K562 (cell line): ENCODE data around the gene ALG11. TPM values are rescaled to one million over a fixed set of nuclear protein-coding genes. Genes with fewer than 3 reads are reported as not detected.

ENCODE experiments used
- CBFA2T2 ChIP-seq: fragments of 450-650 bp; conservative IDR thresholded peaks from 2 replicates; pipeline ENCODE4 v1.6.1; 2017; ENCODE audit warnings: mild to moderate bottlenecking
- CBX1 ChIP-seq: sonication (generic); IDR thresholded peaks from 2 replicates; pipeline ENCODE4 v1.6.1; 2016; ENCODE audit warnings: antibody characterized with exemption, low read depth, mild to moderate bottlenecking
- CCAR2 ChIP-seq: fragments of 200-400 bp; formaldehyde crosslinking; IDR thresholded peaks from 2 replicates; pipeline ENCODE4 v1.6.1; 2017; ENCODE audit warnings: mild to moderate bottlenecking, low read depth, low read length
- L3MBTL2 ChIP-seq: fragments of 450-650 bp; IDR thresholded peaks from 2 replicates; pipeline ENCODE4 v1.6.1; 2016; ENCODE audit warnings: mild to moderate bottlenecking, moderate library complexity
- MYNN ChIP-seq, 2 experiments: sonication (generic); formaldehyde crosslinking in 1 of 2; IDR thresholded peaks; 2 replicates each; pipeline versions ENCODE4 v1.5.0 to v1.6.1; 2016 to 2020; ENCODE audit warnings: antibody characterized with exemption in 1 of 2, missing genetic modification reagents in 1 of 2
- NBN ChIP-seq: fragments of 450-650 bp; IDR thresholded peaks from 2 replicates; pipeline ENCODE4 v1.6.1; 2016; ENCODE audit warnings: low read depth, mild to moderate bottlenecking
- NEUROD1 ChIP-seq: fragments of 150-350 bp; IDR thresholded peaks from 2 replicates; pipeline ENCODE4 v1.6.1; 2014; ENCODE audit warnings: borderline replicate concordance, low read length, low read depth; ENCODE audit not compliant: partially characterized antibody
- RBFOX2 ChIP-seq: fragments of 200-400 bp; formaldehyde crosslinking; IDR thresholded peaks from 2 replicates; pipeline ENCODE4 v1.6.1; 2017; ENCODE audit warnings: low read depth, mild to moderate bottlenecking, low read length, moderate library complexity
- RFX5 ChIP-seq: IDR thresholded peaks from 2 replicates; pipeline ENCODE4 v1.6.1; 2011; ENCODE audit warnings: low read depth, mild to moderate bottlenecking, improper control_type of control experiment, low read length
- SREBF2 ChIP-seq: sonication (generic); formaldehyde crosslinking; IDR thresholded peaks from 2 replicates; pipeline ENCODE4 v1.4.0; 2020; ENCODE audit warnings: mild to moderate bottlenecking, missing genetic modification reagents
- TEAD4 ChIP-seq, 2 experiments: sonication (generic) in 1 of 2; formaldehyde crosslinking in 1 of 2; IDR thresholded peaks; 2 replicates each; pipeline versions ENCODE4 v1.6.1 to v1.8.0; 2012 to 2022; ENCODE audit warnings: borderline replicate concordance in 1 of 2, inconsistent platforms in 1 of 2, low read length in 1 of 2, mild to moderate bottlenecking in 1 of 2, missing genetic modification reagents in 1 of 2
- THRAP3 ChIP-seq: fragments of 450-650 bp; IDR thresholded peaks from 2 replicates; pipeline ENCODE4 v1.6.1; 2016; ENCODE audit warnings: mild to moderate bottlenecking, inconsistent platforms, borderline replicate concordance
- ZNF699 ChIP-seq: fragments of 250-450 bp; sonication (Bioruptor Pico); IDR thresholded peaks from 2 replicates; pipeline ENCODE4 v1.8.0; 2021; ENCODE audit warnings: mild to moderate bottlenecking, moderate library complexity; ENCODE audit not compliant: insufficient replicate concordance
- polyA plus RNA-seq, 8 experiments: library from polyadenylated mRNA; depleted of rRNA in 4 of 8; stranded (reverse) in 5 of 8; unstranded in 3 of 8; fragments of >200 nt; fragmentation: Nextera tagmentation in 2 of 8; fragmentation: Illumina TruSeq in 1 of 8; extraction: Ambion mirVana in 2 of 8; extraction: Trizol in 1 of 8; gene quantifications; 2 replicates each; pipeline versions ENCODE4 v1.2.1 to v1.2.3, GENCODE V29; 2011 to 2014; ENCODE audit warnings: inconsistent platforms in 1 of 8, missing spikeins in 1 of 8
- total RNA-seq, 7 experiments: library from RNA; depleted of rRNA in 6 of 7; stranded (reverse); fragments of >200 nt in 6 of 7; fragmentation: Illumina TruSeq in 2 of 7; extraction: Trizol in 2 of 7; gene quantifications; 2 replicates each; pipeline versions ENCODE4 v1.2.1 to v1.2.3, GENCODE V29; 2011 to 2021; ENCODE audit warnings: low replicate concordance in 1 of 7
- TF ChIP-seq, protein P1 (sequence below): fragments of 450-650 bp; IDR thresholded peaks from 2 replicates; pipeline ENCODE4 v1.6.1; 2018; ENCODE audit not compliant: partially characterized antibody
- TF ChIP-seq, protein P2 (sequence below): IDR thresholded peaks from 2 replicates; pipeline ENCODE4 v1.6.1; 2011; ENCODE audit warnings: borderline replicate concordance, low read depth, mild to moderate bottlenecking, moderate library complexity, low read length; ENCODE audit not compliant: insufficient read depth, poor library complexity, severe bottlenecking

ALG11 gene
- total and polyA plus RNA-seq, 9 of the 15 experiments (the other 6 are each of a cell fraction or from before 2014, with no cell fraction given): 7.3 to 19.2 (median 16.3) TPM

DNA sequence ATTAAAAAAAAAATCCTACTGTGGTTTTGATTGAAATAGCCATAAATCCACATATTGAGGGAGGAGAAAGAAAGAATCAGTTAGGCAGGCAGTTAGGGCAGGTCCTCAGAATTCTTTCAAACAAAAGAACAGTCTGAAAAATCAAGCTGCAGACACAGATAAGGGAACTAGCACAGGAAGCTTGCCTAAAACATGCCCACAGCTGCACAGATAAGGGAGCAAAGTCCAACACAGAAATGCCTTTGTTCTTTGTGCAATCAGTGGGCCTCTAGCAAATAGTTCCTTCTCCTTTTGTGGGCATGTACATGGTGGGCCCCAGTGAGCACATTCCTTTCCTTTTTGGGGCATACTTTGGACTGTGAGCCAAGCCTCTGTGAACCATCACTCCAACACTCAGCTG, 55.0 kb downstream of the ALG11 start (continued):
- TF ChIP-seq, protein P1, sequence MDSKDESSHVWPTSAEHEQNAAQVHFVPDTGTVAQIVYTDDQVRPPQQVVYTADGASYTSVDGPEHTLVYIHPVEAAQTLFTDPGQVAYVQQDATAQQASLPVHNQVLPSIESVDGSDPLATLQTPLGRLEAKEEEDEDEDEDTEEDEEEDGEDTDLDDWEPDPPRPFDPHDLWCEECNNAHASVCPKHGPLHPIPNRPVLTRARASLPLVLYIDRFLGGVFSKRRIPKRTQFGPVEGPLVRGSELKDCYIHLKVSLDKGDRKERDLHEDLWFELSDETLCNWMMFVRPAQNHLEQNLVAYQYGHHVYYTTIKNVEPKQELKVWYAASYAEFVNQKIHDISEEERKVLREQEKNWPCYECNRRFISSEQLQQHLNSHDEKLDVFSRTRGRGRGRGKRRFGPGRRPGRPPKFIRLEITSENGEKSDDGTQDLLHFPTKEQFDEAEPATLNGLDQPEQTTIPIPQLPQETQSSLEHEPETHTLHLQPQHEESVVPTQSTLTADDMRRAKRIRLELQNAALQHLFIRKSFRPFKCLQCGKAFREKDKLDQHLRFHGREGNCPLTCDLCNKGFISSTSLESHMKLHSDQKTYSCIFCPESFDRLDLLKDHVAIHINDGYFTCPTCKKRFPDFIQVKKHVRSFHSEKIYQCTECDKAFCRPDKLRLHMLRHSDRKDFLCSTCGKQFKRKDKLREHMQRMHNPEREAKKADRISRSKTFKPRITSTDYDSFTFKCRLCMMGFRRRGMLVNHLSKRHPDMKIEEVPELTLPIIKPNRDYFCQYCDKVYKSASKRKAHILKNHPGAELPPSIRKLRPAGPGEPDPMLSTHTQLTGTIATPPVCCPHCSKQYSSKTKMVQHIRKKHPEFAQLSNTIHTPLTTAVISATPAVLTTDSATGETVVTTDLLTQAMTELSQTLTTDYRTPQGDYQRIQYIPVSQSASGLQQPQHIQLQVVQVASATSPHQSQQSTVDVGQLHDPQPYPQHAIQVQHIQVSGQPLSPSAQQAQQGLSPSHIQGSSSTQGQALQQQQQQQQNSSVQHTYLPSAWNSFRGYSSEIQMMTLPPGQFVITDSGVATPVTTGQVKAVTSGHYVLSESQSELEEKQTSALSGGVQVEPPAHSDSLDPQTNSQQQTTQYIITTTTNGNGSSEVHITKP: no peak
- TF ChIP-seq SREBF2 (CRISPR knock-in tag) (no peak), NEUROD1 (no peak), NBN (no peak), ZNF699 (CRISPR knock-in tag) (no peak), MYNN (IDR thresholded peaks at IDR 0.05) (no peak), MYNN (CRISPR knock-in tag; IDR thresholded peaks at IDR 0.05) (no peak), THRAP3 (no peak), RBFOX2 (no peak), CBFA2T2 (peak; percentile 66), CBX1 (peak; percentile 49; the same call in 1 of the 2 replicates), L3MBTL2 (no peak), CCAR2 (no peak), RFX5 (no peak), TEAD4 (IDR thresholded peaks at IDR 0.05; ENCODE audit: low read length) (peak; percentile 65), TEAD4 (CRISPR knock-in tag; IDR thresholded peaks at IDR 0.05; ENCODE audit: borderline replicate concordance) (no peak)
- TF ChIP-seq, protein P2, sequence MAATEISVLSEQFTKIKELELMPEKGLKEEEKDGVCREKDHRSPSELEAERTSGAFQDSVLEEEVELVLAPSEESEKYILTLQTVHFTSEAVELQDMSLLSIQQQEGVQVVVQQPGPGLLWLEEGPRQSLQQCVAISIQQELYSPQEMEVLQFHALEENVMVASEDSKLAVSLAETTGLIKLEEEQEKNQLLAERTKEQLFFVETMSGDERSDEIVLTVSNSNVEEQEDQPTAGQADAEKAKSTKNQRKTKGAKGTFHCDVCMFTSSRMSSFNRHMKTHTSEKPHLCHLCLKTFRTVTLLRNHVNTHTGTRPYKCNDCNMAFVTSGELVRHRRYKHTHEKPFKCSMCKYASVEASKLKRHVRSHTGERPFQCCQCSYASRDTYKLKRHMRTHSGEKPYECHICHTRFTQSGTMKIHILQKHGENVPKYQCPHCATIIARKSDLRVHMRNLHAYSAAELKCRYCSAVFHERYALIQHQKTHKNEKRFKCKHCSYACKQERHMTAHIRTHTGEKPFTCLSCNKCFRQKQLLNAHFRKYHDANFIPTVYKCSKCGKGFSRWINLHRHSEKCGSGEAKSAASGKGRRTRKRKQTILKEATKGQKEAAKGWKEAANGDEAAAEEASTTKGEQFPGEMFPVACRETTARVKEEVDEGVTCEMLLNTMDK: no peak
